Erythroblast (primary cell): ENCODE data around the gene USH1C.

Experiments
- GATA1 ChIP-seq: IDR thresholded peaks from 2 replicates; pipeline ENCODE4 v1.6.1; 2011; ENCODE audit warnings: low read depth, mild to moderate bottlenecking, control low read depth, low read length, moderate library complexity
- POLR2A ChIP-seq: IDR thresholded peaks from 2 replicates; pipeline ENCODE4 v1.6.1; 2011; ENCODE audit warnings: mild to moderate bottlenecking, low read length

- TF ChIP-seq POLR2A, result no peak
- TF ChIP-seq GATA1, result no peak
Measured at GRCh38 chr11:17538731-17539130, 5.5 kb downstream of the USH1C start.
